Transverse colon (tissue), 3 donors: ENCODE data around the gene OR4E1.

Source experiments
- CTCF ChIP-seq, 5 experiments: fragments of 200-600 bp in 3 of 5; fragments of 450-650 bp in 2 of 5; sonication (generic) in 3 of 5; IDR thresholded peaks; 1 replicate in 2 of 5; 2 replicates in 3 of 5; pipeline ENCODE4 v1.5.1; 2016 to 2017; ENCODE audit warnings: antibody characterized with exemption in 5 of 5, inconsistent platforms in 3 of 5, mild to moderate bottlenecking in 2 of 5, moderate library complexity in 1 of 5
- POLR2A ChIP-seq: fragments of 450-650 bp; IDR thresholded peaks from one replicate; pipeline ENCODE4 v1.6.1; 2016; ENCODE audit warnings: antibody characterized with exemption, mild to moderate bottlenecking, moderate library complexity

GRCh38 chr14:21656980-21657379, 16.6 kb downstream of the OR4E1 start:
- TF ChIP-seq CTCF (IDR thresholded peaks at IDR 0.05) (no peak), POLR2A (no peak)
